Stimulated activated CD4-positive, alpha-beta T cell treated with anti-CD3 and anti-CD28 coated beads, TNF-alpha, amount 100 ng/mL, for 1 hour (primary cell): ENCODE measurements around the gene CDK5RAP1.

Experiments
- DNase-seq, 3 donors: peaks; one replicate each; pipeline ENCODE4 v3.0.0-alpha.2; 2020; ENCODE audit warnings: low read depth in 3 of 3, low spot score in 1 of 3

CDK5RAP1 gene

DNA sequence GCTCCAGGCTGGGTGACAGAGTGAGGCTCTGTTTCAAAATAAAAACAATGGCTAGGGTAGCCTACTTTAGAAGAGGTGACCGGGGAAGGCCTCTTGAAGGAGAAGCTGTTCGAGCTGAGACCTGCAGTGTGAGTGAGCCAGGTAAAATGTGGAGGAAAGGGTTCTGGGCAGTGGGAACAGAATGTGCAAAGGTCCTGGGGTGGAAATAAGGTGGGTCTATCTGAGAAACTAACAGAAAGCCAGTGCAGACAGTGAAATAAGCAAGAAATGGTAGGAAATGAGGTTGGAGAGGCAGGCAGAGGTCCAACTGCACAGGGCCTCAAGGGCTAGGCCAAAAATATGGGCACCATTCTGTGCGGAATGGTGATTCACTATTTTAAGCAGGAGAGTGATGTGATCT is 64.9 kb downstream of the CDK5RAP1 start:
- DNase-seq, result no peak

DNA sequence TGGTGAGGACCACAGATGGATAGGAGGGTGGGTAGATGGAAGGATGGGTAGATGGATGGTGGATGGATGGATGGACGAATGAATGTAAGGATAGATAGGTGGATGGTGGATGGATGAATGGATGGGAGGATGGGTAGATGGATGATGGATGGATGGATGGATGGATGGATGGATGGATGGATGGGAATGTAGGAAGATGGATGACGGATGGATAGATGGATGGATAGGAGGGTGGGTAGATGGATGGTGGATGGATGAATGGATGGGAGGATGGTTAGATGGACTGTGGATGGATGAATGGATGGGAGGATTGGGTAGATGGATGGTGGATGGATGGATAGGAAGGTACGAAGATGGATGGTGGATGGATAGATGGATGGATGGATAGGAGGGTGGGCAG is 67.2 kb downstream of the CDK5RAP1 start:
- no peak for DNase-seq

DNA sequence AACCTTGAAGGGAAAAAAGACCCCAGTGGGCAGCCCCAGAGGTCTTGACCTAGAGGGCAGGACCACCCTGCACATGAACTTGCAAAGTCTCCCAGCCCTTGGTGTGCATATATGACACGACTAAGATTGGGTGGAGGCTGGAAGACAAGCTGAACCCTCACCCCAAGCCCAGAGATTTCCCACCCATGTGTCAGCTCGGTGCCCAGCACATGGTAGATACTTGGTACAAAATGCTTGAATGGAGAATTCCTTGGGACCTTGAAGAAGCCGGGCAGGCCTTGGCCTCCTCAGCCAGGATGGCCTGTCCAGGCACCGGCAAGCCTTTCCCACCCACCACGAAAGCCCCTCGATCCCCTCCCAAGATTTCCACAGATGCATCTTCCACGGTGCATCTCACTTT is 67.7 kb downstream of the CDK5RAP1 start:
- DNase-seq, result no peak

DNA sequence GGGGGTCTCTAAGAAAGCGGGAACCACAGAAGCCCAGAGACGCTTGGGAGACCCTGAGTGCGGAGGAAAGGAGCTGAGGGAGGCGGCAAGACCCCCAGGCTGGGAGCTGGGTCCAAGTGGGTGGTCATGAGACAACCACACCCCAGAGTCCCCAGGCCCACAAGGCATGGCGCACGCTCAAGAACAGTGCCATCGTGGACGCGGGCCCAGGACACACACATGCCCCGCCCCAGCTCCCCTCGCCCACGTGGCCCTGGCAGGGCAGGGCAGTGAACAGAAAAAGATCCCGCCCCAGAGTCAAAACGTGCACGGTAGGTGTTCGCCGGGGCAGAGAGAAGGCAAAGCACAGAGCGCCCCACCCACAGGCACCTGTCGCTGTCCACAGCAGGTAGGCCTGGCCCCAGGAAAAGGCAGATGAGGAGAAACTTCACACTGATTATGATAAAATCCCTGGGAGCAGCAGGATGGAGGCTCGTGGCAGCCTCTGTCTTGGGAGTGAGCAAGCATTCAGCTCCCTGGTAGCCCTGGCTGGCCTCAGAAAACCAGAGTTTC is 68.3 kb downstream of the CDK5RAP1 start:
- DNase-seq, result no peak

DNA sequence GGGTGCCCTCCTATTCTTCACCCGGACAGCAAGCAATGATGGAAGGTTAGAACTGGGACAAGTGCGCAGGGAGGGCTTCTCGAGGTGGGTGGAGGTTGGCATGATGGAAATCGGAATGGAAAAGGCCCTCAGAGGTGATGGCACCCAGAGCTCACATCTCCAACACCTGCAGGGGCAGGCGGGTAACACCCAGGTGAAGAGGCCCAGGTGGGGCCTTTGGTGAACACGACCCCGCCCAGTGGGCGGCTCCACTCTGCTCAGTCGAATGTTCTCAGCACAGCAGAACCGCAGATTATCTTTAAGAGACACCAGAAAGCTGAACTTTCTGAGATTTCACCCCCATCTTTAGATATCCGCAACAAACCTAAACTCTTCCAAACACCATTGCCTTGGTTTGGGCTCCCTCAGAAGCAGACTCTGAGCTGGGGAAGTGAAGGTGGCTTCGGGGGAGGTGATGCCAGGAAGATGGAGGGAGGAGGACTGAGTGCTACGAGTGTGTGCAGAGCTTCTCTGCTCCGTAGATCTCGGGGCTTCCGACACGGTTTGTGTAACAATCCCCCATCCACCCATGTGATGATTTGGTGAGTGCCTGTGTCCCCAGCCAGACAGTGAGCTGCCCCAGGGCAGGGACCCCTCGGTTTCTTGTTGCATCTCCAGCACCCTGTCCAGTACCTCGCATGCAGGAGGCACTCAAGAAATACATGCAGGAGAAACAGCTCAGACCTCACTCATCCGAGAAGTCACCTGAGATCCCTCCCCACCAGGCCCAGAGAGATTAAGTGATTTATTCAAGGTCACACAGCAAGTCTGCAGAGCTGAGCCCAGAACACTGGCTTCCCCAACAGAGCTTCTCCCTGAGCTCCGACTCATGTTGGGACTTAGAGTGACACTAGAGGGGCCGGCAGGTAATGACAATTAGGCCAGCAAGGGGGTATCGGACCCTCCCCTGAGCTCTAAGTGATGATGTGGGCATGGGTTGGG is 72.9 kb downstream of the CDK5RAP1 start:
- DNase-seq, result no peak

DNA sequence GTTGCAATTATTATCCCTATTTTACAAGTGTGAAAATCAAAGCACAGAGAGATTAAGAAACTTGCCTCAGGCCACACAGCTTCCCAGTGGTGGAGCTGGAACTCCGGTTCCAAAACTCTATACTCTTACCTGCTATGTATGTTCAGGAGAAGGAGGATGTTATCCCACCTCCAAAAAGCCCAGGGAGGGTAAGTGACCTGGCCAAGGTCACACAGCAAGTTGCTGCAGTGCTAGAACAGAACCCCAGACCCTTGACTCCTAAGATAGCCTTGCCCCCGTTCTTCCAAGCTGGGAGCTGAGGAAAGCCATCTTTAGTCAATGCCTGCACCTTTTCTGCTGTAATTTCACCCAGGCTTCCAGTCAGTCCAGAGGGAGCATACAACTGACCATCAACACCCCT is 76.0 kb downstream of the CDK5RAP1 start:
- no peak for DNase-seq

DNA sequence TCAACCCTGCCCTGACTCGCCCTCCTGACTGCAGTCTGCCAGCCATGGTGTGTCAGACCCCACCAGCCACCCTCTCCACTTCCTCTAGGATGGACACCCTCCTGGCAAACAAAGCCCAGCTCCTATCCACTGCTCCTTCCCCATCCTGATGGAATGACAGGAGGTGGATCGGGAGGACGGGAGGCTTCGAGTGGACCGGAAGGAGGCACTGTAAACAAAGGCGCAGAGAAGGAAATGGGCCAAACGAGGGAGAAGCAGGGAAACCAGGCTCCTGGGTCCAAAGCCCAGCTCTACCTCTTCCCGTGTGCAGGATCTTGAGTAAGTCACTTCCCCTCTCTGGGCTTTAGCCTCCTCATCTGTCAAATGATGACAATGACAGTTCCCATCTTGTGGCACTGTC is 78.1 kb downstream of the CDK5RAP1 start:
- DNase-seq, result no peak

DNA sequence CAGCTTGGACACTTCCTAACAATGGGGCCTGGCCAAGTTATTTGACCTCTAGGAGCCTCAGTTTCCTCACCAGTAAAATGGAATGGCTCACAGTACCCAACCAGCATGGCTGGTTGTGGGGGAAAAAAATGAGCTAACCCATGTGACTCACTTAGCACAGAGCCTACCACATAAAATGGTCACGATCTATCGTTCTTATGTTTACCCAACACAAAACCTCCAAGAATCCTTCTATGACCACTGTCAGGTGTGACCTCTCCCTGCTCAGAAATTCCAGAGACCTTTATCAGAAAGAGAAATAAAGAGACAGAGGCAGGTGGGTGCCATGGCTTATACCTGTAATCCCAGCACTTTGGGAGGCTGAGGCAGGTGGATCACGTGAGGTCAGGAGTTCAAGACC is 78.9 kb downstream of the CDK5RAP1 start:
- no peak for DNase-seq

DNA sequence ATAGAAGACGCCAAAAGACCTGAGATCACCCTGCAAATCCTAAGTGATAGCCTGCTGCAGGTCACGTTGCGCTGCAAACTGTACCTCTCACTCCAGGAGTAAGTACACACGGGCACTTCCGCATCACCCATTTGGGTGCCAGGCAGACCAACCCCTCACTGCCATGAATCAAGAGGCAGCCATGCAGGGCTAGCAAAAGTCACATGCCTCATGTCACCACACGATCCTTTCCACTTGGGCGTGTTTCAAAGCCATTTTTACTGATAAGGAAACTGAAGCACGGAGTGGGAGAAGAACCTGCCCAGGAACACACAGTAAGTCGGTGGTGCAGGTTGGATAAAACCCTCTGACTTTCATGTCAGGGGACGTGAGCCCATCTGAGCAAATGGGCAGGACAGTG is 81.3 kb downstream of the CDK5RAP1 start:
- DNase-seq, result no peak

DNA sequence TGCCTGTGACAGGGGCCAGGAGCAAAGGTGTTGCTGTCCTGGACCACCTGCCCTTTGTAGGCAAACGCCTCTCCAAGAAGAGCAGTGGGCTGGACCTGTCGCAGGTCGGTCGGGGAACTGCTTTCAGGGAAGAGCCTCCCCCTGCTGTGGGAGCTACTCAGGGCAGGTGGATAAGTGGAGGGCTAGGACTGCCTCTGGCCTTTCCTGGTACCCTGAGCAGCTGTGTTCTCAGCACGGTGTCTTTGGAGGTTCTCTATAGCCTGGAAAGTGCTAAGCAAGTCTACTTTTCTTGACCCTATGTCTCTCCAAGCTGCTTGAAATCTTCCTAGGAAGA is 83.3 kb downstream of the CDK5RAP1 start:
- DNase-seq, result no peak

DNA sequence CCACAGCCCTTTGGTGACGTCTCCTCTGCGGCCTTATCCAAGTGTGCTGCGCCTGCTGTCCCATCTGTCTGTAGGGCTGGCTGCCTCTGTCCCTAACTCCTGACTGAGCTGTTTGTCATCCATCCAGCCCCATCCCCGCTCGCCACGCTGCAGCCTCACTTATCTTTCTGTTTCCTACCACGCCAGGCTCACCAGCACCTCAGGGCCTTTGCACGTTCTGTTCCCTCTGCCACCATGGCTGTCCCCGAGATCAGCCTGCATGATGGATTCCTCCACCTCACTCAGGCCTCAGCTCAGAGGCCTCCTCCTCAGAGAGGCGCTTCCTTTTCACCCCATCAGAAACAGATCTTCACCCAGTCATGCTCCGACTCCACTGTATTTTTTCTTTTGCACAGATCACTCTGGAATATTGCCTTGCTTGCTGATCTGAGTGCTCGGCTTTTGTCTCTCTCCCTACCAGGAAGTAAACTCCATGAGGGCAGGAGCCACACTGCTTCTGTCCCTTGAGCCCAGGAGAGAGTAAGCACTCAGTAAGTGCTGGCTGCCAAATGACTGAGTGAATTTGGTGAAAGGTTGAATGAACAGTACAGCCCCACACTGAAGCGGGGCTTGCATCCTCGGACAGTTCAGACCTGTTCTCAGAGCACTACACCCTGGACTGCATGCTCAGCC is 83.8 kb downstream of the CDK5RAP1 start:
- no peak for DNase-seq

DNA sequence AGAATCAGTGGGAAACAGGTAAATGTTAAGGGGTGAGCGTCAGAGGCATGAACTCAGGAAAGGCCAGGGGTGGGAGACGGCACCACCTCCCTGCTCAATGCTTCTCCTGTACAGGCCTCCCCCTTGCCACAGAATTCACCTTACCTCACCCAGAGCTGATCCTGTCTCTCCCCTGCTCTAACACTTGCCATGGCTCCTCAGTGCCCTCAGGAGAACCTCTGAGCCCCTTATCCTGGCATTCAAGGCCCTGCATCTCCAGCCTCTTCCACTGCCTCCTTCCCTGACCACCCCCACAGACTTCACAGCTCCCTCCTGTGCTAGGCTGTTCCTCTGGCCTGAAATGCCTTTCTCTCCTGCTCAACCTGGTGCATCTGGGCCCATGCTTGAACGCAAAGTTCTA is 84.4 kb downstream of the CDK5RAP1 start:
- DNase-seq, result no peak

DNA sequence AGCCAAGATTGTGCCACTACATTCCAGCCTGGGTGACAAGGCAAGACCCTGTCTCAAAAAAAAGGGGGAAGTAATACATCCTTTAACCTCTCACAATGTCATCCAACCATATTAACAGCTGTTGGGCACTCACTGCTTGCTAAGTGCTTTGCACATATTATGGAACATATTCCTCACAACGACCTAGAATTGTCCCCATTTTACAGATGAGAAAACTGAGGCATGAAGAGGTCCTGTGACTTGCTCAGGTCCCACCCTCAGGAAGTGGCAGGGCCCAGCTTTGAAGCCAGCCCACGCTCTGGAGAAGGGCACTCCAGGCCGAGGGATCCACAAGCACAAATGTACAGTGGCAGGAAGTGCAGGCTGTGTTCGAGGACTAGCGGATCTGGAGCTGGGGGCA is 85.0 kb downstream of the CDK5RAP1 start:
- no peak for DNase-seq

DNA sequence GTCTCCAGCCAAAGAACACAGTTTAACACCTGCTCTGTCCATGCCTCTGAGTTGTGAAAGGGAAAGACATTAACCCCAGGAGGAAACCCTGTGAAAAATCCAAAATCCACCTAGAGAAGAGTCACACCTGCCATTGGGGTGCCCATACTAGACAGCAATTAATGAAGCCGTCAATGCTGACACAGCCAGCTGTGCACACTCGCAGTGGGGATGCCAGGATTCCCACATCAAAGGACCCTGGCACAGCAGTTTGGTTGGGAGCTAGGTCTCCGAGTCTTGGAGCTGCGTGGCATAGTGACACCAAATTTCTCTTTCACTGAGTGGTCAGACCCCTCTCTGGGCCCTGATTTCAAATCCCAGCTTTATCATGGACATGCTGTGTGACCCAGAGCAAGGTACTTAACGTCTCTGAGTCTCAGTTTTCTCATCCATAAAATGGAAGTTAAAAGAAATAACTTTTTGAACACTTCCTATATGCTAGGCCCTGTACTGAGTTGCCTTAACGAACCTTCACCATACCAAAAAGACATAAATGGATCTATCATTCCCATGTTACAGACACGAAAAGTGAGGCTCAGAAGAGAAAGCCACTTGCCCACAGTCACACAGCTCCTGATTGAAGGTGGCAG is 87.5 kb downstream of the CDK5RAP1 start:
- DNase-seq, result no peak

DNA sequence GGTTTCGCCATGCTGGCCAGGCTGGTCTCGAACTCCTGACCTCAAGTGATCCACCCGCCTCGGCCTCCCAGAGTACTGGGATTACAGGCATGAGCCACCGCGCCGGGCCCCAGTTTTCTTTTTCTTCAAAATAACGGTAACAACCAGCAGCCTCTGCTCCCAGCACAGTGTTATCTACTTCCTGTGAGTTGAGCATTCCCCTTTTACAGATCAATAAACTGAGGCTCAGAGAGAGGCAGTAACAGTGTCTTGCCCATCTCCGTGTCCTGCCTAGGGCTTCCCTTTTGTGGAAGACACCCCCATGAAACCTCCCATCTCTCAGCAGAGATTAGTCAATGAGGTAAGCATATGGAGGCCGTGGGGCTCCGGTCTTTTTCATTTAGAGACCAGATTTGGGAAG is 88.7 kb downstream of the CDK5RAP1 start:
- no peak for DNase-seq

DNA sequence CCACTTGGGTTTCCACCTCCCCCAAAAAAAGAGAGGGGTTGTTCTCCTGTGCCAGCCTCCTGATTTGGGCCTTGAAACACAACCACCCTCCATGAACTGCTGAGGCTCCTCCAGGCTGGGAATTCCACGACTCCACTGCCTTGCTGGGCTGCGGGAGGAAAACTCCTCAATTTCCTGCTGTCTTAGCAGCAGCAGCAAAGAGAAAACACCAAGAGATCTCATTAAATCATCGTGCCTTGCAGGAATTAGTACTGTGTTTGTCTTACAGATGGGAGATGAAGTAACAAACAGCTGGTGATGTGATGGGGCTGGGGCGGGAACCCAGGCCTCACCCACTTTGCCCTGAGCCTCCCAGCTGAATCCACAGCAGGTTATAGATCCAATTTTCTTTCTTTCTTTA is 89.3 kb downstream of the CDK5RAP1 start:
- no peak for DNase-seq

DNA sequence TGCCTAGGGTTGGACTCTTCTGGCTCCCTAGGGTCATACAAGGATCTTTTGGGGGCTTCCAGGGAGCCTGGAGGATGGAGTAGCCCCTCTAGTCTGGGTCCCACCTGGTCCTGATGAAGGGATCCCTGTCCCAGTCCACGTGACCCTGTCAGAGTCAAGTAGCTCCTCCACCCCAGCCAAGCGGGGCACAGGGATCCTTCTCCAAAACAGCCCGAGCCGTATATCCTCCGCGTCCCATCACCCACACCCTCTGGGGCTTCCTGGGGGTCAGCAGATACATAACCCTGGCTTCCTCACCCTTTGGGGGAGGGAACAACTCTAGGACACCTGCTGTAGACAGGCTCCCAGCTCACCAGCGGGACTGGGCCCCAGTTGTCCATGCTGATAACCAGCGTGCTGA is 90.3 kb downstream of the CDK5RAP1 start:
- DNase-seq, result no peak

DNA sequence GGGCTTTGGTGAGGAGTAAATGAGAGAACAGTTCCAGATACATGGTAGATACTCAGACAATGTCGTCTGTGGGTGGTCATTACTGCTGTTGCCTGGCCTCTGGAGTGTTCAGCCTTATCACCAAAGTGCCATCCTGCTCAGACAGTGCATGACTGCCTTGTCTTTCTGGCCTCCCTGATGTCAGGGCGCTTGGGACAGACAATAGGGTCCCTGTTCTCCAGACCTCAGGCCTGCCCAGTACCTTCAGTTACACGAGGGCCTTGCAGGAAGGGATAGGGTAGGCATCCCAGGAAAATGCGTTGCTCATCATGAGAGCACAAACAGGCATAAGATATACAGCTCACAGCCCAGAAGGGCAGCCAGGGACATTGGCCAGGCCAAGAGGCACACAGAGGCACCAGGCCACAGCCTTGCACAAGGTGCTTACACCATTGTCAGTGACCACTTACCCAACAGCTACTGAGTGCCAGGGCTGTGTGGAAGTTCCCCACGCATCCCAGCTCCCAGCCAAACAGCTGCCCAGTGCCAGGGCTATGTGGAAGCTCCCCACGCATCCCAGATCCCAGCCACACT is 90.9 kb downstream of the CDK5RAP1 start:
- no peak for DNase-seq

DNA sequence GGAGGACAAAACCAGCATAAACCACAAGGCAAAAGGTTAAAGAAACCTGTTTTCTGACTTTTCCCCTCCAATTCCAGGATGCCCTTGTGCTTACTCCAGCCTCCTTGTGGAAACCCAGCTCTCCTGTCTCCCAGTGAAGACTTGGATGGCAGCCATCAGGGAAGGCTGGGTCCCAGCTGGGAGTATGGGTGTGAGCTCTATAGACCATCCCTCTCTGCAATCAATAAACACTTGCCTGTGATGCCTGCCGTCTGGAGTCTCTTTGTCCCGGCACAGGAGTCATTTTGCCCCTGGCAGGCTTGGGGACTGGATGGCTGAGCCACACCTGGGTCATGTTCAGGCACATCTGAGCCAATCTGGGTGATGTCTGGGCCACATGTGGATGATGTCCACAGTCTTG is 91.7 kb downstream of the CDK5RAP1 start:
- no peak for DNase-seq
